ENCODE measurements around the gene FHOD1.

GRCh38 chr16:67182288-67182687 lies 65.0 kb downstream of the FHOD1 start:
- TF ChIP-seq CTCF (IDR thresholded peaks at IDR 0.05 in 8 of 11, conservative IDR thresholded peaks at IDR 0.05 in 3 of 11), result no peak
- no peak for TF ChIP-seq POLR2AphosphoS5 (IDR thresholded peaks at IDR 0.05)
- no peak for TF ChIP-seq POLR2A (IDR thresholded peaks at IDR 0.05)

All from spleen (tissue), 7 donors.